Activated CD4-positive, alpha-beta memory T cell treated with anti-CD3 and anti-CD28 coated beads for 36 hours (primary cell): ENCODE measurements around the gene DPP3. TPM values are rescaled to one million over a fixed set of nuclear protein-coding genes. Genes with fewer than 3 reads are reported as not detected.

Source experiments
- CTCF ChIA-PET: fragments of 350-600 bp; sonication (Branson Sonifier 250); formaldehyde crosslinking; loops from one replicate; lab custom pipeline; 2021; ENCODE audit warnings: antibody characterized with exemption, inconsistent platforms; lab: Charles Lee
- POLR2A ChIA-PET: fragments of 350-600 bp; sonication (Branson Sonifier 250); formaldehyde crosslinking; loops from one replicate; lab custom pipeline; 2021; ENCODE audit warnings: antibody characterized with exemption; lab: Charles Lee
- DNase-seq: peaks from one replicate; pipeline ENCODE4 v3.0.0-alpha.2; 2020
- H3K27ac Mint-ChIP-seq: one replicate; pipeline ENCODE4 v1.8.0; 2021; ENCODE audit warnings: mixed read lengths
- H3K27me3 Mint-ChIP-seq: one replicate; pipeline ENCODE4 v1.8.0; 2021; ENCODE audit warnings: mixed read lengths
- H3K36me3 Mint-ChIP-seq: one replicate; pipeline ENCODE4 v1.8.0; 2021; ENCODE audit warnings: mixed read lengths
- H3K4me1 Mint-ChIP-seq: one replicate; pipeline ENCODE4 v1.8.0; 2021; ENCODE audit warnings: low read depth, mixed read lengths
- H3K4me3 Mint-ChIP-seq: one replicate; pipeline ENCODE4 v1.8.0; 2021; ENCODE audit warnings: mild to moderate bottlenecking, mixed read lengths
- H3K9me3 Mint-ChIP-seq: one replicate; pipeline ENCODE4 v1.8.0; 2021; ENCODE audit warnings: mixed read lengths
- intact Hi-C: fragments of 100-400 bp; cut with micrococcal nuclease; formaldehyde crosslinking; loops from one replicate; pipeline ENCODE4 v1.15.1; 2023
- total RNA-seq, 2 experiments: library from RNA; stranded (reverse); gene quantifications; one replicate each; pipeline ENCODE4 v1.2.3, GENCODE V29; 2021

The DPP3 gene
- total RNA-seq, 2 experiments from 2014 or later = 76.1 to 89.7 TPM

GRCh38 chr11:66510271-66510989 is 30.2 kb downstream of the DPP3 start, which contains the start of gene BBS1:
Gene BBS1 (plus strand): TSS chr11:66510635. CDS start chr11:66510660, 25 bp downstream.
- DNase-seq = peak; percentile 87
- POLR2A ChIA-PET = interaction anchor here (0.5 to 1.8 kb wide), 4 partner anchors 12 to 36 kb away, joined by 3 to 8 read pairs (median 4); partner anchors contain the start of gene ZDHHC24
- Mint-ChIP-seq H3K4me3 (peak within 1 kb of the TSS; percentile 88), H3K27ac (peak within 1 kb of the TSS; percentile 38), H3K9me3 (no peaks in the 10 kb centered on the region), H3K36me3 (peaks cover 13% of the 10 kb centered on the region), H3K4me1 (peaks cover 16% of the 10 kb centered on the region), H3K27me3 (no peaks in the 10 kb centered on the region)
- CTCF ChIA-PET = interaction anchor here (0.6 to 4.2 kb wide), 8 partner anchors 19 to 342 kb away, joined by 3 to 24 read pairs (median 4); partner anchors contain the start of genes CCDC87, CCS, CTSF and NPAS4
- intact Hi-C loops = no loop called here

- intact Hi-C loops = no loop called here
- POLR2A ChIA-PET = interaction anchor here (0.5 to 1.8 kb wide), 4 partner anchors 12 to 35 kb away, joined by 3 to 8 read pairs (median 4); partner anchors contain the start of gene ZDHHC24
- Mint-ChIP-seq H3K27me3 (no peaks in the 10 kb centered on the region), H3K9me3 (no peaks in the 10 kb centered on the region), H3K4me3 (peak overlapping the region; percentile 88), H3K36me3 (peaks cover 13% of the 10 kb centered on the region), H3K4me1 (peaks cover 16% of the 10 kb centered on the region), H3K27ac (no peak overlapping the region)
- CTCF ChIA-PET = interaction anchor here (0.6 to 4.2 kb wide), 6 partner anchors 19 to 342 kb away, joined by 3 to 24 read pairs (median 4); partner anchors contain the start of genes NPAS4 and RBM4B
- no peak for DNase-seq
Measured at GRCh38 chr11:66510990-66511339, 30.7 kb downstream of the DPP3 start.

DNA sequence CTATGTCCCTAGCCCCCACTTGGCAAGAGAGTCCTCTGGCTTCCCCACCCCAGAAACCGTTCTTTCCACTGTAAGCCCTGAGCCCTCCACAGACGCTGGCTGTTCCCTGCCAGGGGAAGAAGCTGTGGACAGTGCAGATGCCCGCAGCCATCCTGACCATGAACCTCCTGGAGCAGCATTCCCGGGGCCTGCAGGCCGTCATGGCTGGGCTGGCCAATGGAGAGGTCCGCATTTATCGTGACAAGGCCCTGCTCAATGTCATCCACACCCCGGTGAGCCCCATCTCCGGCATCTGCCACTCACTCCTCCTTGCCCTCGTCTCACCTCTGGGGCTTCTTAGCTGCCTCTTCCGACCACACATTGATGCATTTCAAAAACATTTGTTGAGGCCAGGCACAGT is 43.4 kb downstream of the DPP3 start:
- no peaks in the 10 kb centered on the region for H3K9me3 Mint-ChIP-seq
- no peak overlapping the region for H3K27ac Mint-ChIP-seq
- ChIA-PET POLR2A (no interaction called here), CTCF (no interaction called here)
- H3K36me3 Mint-ChIP-seq = peaks cover 26% of the 10 kb centered on the region
- intact Hi-C loops = no loop called here
- H3K27me3 Mint-ChIP-seq = no peaks in the 10 kb centered on the region
- H3K4me3 Mint-ChIP-seq = no peak overlapping the region
- no peak for DNase-seq
- no peaks in the 10 kb centered on the region for H3K4me1 Mint-ChIP-seq

DNA sequence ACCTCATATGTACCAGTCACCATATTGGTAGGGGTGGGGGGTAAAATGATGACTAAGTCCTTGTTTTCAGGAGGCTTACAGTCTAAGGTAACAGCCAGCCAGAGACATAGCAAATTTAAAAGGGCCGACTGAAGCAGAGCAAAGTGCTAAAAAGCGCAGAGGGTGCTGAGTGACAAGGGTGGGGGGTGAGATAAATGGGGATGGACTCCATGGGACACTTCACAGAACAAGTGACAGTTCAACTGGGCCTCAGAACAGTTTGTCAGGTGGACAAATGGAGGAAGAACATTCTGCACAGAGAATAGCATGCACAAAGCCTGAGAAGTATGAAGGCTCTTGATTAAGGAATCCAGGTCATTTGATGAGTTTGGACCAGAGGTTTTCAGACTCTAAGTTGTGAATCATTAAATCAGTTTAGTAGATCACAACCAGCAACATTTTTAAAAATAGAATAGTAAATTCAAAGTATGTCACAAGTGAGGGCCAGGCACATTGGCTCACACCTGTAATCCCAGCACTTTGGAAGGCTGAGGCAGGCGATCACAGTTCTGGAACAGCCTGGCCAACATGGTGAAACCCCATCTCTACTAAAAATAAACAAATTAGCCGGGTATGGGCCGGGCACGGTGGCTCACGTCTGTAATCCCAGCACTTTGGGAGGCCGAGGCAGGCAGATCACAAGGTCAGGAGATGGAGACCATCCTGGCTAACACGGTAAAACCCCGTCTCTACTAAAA is 44.2 kb downstream of the DPP3 start:
- POLR2A ChIA-PET = no interaction called here
- Mint-ChIP-seq H3K4me3 (no peak overlapping the region), H3K4me1 (no peaks in the 10 kb centered on the region), H3K27me3 (no peaks in the 10 kb centered on the region), H3K27ac (no peak overlapping the region), H3K9me3 (no peaks in the 10 kb centered on the region), H3K36me3 (peaks cover 24% of the 10 kb centered on the region)
- intact Hi-C loops = no loop called here
- no peak for DNase-seq
- CTCF ChIA-PET = no interaction called here

- Mint-ChIP-seq H3K27me3 (no peaks in the 10 kb centered on the region), H3K4me3 (no peak overlapping the region), H3K36me3 (peaks cover 6% of the 10 kb centered on the region), H3K9me3 (no peaks in the 10 kb centered on the region), H3K4me1 (peaks cover 2% of the 10 kb centered on the region), H3K27ac (no peak overlapping the region)
- intact Hi-C loops = no loop called here
- ChIA-PET POLR2A (no interaction called here), CTCF (no interaction called here)
- no peak for DNase-seq
Measured at GRCh38 chr11:66529069-66529468, 48.8 kb downstream of the DPP3 start.

DNA sequence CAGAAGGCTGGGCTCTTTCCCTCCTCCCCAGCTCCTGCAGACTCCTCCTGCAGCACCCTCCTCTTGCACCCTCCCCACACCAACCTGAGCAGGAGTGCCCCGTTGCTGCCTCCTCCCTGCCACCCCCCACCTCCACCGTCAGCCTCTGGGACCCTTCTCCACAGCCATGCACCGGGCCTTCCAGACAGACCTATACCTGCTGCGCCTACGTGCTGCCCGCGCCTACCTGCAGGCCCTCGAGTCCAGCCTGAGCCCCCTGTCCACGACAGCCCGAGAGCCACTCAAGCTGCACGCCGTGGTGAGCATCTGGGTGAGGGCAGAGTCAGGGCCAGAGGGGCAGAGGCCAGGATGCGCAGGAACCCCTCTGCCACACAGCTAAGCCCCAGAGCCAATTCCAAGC is 49.4 kb downstream of the DPP3 start:
- no peaks in the 10 kb centered on the region for H3K27me3 Mint-ChIP-seq
- H3K36me3 Mint-ChIP-seq = peaks cover 6% of the 10 kb centered on the region
- POLR2A ChIA-PET = no interaction called here
- H3K27ac Mint-ChIP-seq = no peak overlapping the region
- CTCF ChIA-PET = interaction anchor here (0.6 kb wide), 1 partner anchor 19 kb away, joined by 4 read pairs; the partner anchor contains the start of gene BBS1
- H3K4me3 Mint-ChIP-seq = no peak overlapping the region
- H3K9me3 Mint-ChIP-seq = no peaks in the 10 kb centered on the region
- H3K4me1 Mint-ChIP-seq = peaks cover 2% of the 10 kb centered on the region
- no peak for DNase-seq
- intact Hi-C loops = no loop called here

- Mint-ChIP-seq H3K4me3 (no peak overlapping the region), H3K9me3 (no peaks in the 10 kb centered on the region), H3K27me3 (no peaks in the 10 kb centered on the region), H3K4me1 (peaks cover 2% of the 10 kb centered on the region), H3K27ac (no peak overlapping the region), H3K36me3 (peaks cover 11% of the 10 kb centered on the region)
- ChIA-PET CTCF (no interaction called here), POLR2A (no interaction called here)
- DNase-seq = no peak
- intact Hi-C loops = no loop called here
Measured at GRCh38 chr11:66530927-66531709, 50.9 kb downstream of the DPP3 start.

GRCh38 chr11:66531841-66532240 is 51.6 kb downstream of the DPP3 start:
- Mint-ChIP-seq H3K9me3 (no peaks in the 10 kb centered on the region), H3K4me1 (peaks cover 2% of the 10 kb centered on the region), H3K27me3 (no peaks in the 10 kb centered on the region), H3K27ac (no peak overlapping the region), H3K4me3 (no peak overlapping the region), H3K36me3 (peaks cover 11% of the 10 kb centered on the region)
- intact Hi-C loops = no loop called here
- CTCF ChIA-PET = no interaction called here
- POLR2A ChIA-PET = no interaction called here
- DNase-seq = no peak

GRCh38 chr11:66532784-66533183 is 52.5 kb downstream of the DPP3 start:
- ChIA-PET POLR2A (no interaction called here), CTCF (interaction anchor here (1.0 kb wide), 1 partner anchor 124 kb away, joined by 3 read pairs; no protein-coding TSS in a partner anchor)
- intact Hi-C loops = no loop called here
- no peak overlapping the region for H3K4me3 Mint-ChIP-seq
- H3K36me3 Mint-ChIP-seq = peaks cover 9% of the 10 kb centered on the region
- no peaks in the 10 kb centered on the region for H3K9me3 Mint-ChIP-seq
- peaks cover 2% of the 10 kb centered on the region for H3K4me1 Mint-ChIP-seq
- no peak for DNase-seq
- H3K27me3 Mint-ChIP-seq = no peaks in the 10 kb centered on the region
- H3K27ac Mint-ChIP-seq = no peak overlapping the region

- ChIA-PET POLR2A (no interaction called here), CTCF (no interaction called here)
- H3K27me3 Mint-ChIP-seq = no peaks in the 10 kb centered on the region
- intact Hi-C loops = no loop called here
- no peak overlapping the region for H3K4me3 Mint-ChIP-seq
- peaks cover 8% of the 10 kb centered on the region for H3K36me3 Mint-ChIP-seq
- DNase-seq = no peak
- no peaks in the 10 kb centered on the region for H3K9me3 Mint-ChIP-seq
- no peak overlapping the region for H3K27ac Mint-ChIP-seq
- H3K4me1 Mint-ChIP-seq = peaks cover 9% of the 10 kb centered on the region
Measured at GRCh38 chr11:66539170-66539869, 59.1 kb downstream of the DPP3 start.

- no peak for DNase-seq
- intact Hi-C loops = no loop called here
- H3K4me3 Mint-ChIP-seq = no peak overlapping the region
- CTCF ChIA-PET = no interaction called here
- H3K36me3 Mint-ChIP-seq = peaks cover 8% of the 10 kb centered on the region
- POLR2A ChIA-PET = no interaction called here
- H3K4me1 Mint-ChIP-seq = peaks cover 11% of the 10 kb centered on the region
- no peak overlapping the region for H3K27ac Mint-ChIP-seq
- no peaks in the 10 kb centered on the region for H3K9me3 Mint-ChIP-seq
- H3K27me3 Mint-ChIP-seq = no peaks in the 10 kb centered on the region
Measured at GRCh38 chr11:66539870-66540213, 59.6 kb downstream of the DPP3 start.
